H1 (cell line): ENCODE data around the gene ADAMTS17. TPM values are rescaled to one million over a fixed set of nuclear protein-coding genes. Genes with fewer than 3 reads are reported as not detected.

Source experiments
- BCL11A ChIP-seq, 2 experiments: IDR thresholded peaks; one replicate each; pipeline ENCODE4 v1.6.1; 2011; ENCODE audit warnings: low read depth in 2 of 2, low read length in 2 of 2, mild to moderate bottlenecking in 2 of 2
- CBX5 ChIP-seq: fragments of 300-800, 300-1000 bp; sonication (generic); IDR thresholded peaks from 2 replicates; pipeline ENCODE4 v1.7.1; 2016; ENCODE audit warnings: antibody characterized with exemption, low read length, low read depth
- CHD1 ChIP-seq: IDR thresholded peaks from 2 replicates; pipeline ENCODE4 v1.6.1; 2012; ENCODE audit warnings: low read depth, low read length, improper control_type of control experiment
- EP300 ChIP-seq, 2 experiments: IDR thresholded peaks; 1 replicate in 1 of 2; 2 replicates in 1 of 2; pipeline ENCODE4 v1.6.1; 2011 to 2012; ENCODE audit warnings: low read depth in 2 of 2, low read length in 2 of 2, mild to moderate bottlenecking in 2 of 2, borderline replicate concordance in 1 of 2, inconsistent platforms in 1 of 2, moderate library complexity in 1 of 2
- polyA plus RNA-seq, 7 experiments: library from polyadenylated mRNA; depleted of rRNA in 3 of 7; stranded (reverse) in 5 of 7; unstranded in 2 of 7; fragments of >200 nt in 5 of 7; fragments of 200-250 nt in 2 of 7; gene quantifications; 1 replicate in 5 of 7; 2 replicates in 1 of 7; 4 replicates in 1 of 7; pipeline versions ENCODE4 v1.2.1 to v1.2.3, GENCODE V29; 2011 to 2013; ENCODE audit warnings: missing spikeins in 2 of 7, mixed read lengths in 2 of 7
- total RNA-seq: library from RNA; stranded (reverse); fragmentation: NEBNext Ultra II Directional; extraction: Animal tissue kit (Norgen Biotek cat#: 25700); gene quantifications from 2 replicates; pipeline ENCODE4 v1.2.1, GENCODE V29; 2021
- TF ChIP-seq, protein P1 (sequence below): fragments of 300-600 bp; sonication (generic); IDR thresholded peaks from 2 replicates; pipeline ENCODE4 v1.7.1; 2012; ENCODE audit warnings: low read length, moderate library complexity, mild to moderate bottlenecking, inconsistent platforms; ENCODE audit not compliant: insufficient replicate concordance

Gene ADAMTS17
- total and polyA plus RNA-seq, 2 of the 8 experiments (the other 6 are each of a cell fraction or from before 2014, with no cell fraction given): 0.51 to 1.7 TPM

DNA sequence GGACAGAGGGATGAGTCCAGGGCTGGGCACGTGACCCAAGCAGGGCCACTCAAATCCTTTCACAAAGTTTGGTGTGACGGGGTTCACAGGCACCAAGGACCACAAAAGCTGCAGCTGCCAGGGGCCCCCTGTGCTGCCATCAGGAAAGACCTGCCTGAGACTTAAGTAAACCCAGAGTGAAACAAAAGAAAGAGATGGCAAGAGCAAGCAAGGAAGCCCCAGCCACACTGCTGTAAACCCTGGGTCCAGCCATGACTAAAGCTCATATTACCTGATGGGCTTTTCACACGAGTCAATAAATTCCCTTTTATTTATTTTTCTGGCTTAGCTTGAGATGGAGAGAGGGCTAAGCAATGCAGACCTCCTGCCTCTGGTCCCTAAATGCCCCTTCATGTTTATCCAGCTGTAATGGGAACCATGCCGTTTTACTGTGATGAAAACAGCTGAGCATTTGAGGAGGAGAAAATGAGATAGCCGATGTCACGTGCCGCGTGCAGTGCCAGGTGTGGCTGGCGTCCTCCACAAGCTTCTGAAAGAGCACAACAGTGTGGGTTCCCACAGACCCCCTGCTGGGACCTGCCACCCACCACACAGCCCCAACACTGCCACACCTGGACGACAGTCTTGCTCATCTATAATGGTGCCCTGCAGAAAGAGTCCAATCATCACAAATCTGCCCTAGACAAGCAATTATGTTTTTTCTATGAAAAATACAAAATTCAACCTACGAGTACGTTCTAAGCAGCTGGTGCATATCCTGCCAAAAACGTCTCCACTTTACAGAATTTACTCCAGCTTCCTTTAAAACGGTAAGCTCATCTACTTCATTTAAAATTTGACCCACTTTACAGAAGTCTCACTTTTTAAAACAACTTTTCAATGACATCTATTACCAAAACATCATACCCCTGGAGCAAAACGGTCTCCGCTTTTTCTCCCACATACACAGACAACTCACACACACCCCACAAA, 34.2 kb downstream of the ADAMTS17 start (continued):
- TF ChIP-seq, protein P1, sequence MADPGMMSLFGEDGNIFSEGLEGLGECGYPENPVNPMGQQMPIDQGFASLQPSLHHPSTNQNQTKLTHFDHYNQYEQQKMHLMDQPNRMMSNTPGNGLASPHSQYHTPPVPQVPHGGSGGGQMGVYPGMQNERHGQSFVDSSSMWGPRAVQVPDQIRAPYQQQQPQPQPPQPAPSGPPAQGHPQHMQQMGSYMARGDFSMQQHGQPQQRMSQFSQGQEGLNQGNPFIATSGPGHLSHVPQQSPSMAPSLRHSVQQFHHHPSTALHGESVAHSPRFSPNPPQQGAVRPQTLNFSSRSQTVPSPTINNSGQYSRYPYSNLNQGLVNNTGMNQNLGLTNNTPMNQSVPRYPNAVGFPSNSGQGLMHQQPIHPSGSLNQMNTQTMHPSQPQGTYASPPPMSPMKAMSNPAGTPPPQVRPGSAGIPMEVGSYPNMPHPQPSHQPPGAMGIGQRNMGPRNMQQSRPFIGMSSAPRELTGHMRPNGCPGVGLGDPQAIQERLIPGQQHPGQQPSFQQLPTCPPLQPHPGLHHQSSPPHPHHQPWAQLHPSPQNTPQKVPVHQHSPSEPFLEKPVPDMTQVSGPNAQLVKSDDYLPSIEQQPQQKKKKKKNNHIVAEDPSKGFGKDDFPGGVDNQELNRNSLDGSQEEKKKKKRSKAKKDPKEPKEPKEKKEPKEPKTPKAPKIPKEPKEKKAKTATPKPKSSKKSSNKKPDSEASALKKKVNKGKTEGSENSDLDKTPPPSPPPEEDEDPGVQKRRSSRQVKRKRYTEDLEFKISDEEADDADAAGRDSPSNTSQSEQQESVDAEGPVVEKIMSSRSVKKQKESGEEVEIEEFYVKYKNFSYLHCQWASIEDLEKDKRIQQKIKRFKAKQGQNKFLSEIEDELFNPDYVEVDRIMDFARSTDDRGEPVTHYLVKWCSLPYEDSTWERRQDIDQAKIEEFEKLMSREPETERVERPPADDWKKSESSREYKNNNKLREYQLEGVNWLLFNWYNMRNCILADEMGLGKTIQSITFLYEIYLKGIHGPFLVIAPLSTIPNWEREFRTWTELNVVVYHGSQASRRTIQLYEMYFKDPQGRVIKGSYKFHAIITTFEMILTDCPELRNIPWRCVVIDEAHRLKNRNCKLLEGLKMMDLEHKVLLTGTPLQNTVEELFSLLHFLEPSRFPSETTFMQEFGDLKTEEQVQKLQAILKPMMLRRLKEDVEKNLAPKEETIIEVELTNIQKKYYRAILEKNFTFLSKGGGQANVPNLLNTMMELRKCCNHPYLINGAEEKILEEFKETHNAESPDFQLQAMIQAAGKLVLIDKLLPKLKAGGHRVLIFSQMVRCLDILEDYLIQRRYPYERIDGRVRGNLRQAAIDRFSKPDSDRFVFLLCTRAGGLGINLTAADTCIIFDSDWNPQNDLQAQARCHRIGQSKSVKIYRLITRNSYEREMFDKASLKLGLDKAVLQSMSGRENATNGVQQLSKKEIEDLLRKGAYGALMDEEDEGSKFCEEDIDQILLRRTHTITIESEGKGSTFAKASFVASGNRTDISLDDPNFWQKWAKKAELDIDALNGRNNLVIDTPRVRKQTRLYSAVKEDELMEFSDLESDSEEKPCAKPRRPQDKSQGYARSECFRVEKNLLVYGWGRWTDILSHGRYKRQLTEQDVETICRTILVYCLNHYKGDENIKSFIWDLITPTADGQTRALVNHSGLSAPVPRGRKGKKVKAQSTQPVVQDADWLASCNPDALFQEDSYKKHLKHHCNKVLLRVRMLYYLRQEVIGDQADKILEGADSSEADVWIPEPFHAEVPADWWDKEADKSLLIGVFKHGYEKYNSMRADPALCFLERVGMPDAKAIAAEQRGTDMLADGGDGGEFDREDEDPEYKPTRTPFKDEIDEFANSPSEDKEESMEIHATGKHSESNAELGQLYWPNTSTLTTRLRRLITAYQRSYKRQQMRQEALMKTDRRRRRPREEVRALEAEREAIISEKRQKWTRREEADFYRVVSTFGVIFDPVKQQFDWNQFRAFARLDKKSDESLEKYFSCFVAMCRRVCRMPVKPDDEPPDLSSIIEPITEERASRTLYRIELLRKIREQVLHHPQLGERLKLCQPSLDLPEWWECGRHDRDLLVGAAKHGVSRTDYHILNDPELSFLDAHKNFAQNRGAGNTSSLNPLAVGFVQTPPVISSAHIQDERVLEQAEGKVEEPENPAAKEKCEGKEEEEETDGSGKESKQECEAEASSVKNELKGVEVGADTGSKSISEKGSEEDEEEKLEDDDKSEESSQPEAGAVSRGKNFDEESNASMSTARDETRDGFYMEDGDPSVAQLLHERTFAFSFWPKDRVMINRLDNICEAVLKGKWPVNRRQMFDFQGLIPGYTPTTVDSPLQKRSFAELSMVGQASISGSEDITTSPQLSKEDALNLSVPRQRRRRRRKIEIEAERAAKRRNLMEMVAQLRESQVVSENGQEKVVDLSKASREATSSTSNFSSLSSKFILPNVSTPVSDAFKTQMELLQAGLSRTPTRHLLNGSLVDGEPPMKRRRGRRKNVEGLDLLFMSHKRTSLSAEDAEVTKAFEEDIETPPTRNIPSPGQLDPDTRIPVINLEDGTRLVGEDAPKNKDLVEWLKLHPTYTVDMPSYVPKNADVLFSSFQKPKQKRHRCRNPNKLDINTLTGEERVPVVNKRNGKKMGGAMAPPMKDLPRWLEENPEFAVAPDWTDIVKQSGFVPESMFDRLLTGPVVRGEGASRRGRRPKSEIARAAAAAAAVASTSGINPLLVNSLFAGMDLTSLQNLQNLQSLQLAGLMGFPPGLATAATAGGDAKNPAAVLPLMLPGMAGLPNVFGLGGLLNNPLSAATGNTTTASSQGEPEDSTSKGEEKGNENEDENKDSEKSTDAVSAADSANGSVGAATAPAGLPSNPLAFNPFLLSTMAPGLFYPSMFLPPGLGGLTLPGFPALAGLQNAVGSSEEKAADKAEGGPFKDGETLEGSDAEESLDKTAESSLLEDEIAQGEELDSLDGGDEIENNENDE: no peak
- TF ChIP-seq EP300 (IDR thresholded peaks at IDR 0.05; ENCODE audit: borderline replicate concordance in 1 of 2, low read depth in 2 of 2, low read length in 2 of 2) (no peak), CHD1 (no peak), BCL11A (IDR thresholded peaks at IDR 0.05; ENCODE audit: low read depth in 2 of 2, low read length in 2 of 2) (no peak), CBX5 (no peak)
